ENCODE measurements around the gene GPR132.
"Not testable (repeated sequence)": the region's sequence is repeated elsewhere in the genome, so short reads cannot be mapped to it uniquely, and the experiment has no call there.

Gene GPR132

DNA sequence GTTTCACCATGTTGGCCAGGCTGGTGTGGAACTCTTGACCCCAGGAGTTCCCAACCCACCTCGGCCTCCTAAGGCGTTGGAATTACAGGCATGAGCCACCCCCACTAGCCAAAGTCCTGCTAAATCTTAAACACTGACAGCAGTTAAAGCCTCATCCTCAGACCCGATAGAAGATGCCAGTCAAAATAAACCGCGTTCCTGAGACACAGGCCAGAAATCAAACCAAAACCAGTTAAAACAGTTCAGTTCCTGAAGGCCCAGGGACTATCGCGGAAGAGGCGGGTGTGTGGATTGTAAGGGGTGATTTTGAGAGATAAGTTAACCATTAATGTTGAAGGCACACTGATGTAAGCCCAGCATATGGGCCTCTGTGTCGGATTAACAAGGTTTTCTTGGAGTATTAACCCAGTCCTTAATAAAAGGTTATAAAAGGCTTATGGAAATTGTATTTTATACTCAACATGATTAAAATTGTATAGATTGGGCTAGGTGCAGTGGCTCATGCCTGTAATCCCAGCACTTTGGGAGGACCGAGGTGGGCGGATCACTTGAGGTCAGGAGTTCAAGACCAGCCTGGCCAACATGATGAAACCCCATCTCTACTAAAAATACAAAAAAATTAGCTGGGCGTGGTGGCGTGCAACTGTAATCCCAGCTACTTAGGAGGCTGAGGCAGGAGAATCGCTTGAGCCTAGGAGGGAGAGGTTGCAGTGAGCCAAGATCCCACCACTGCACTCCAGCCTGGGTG is 25.6 kb downstream of the GPR132 start:
- DNase-seq (ENCODE audit: low read depth) = no peak
- TF ChIP-seq, protein P1, sequence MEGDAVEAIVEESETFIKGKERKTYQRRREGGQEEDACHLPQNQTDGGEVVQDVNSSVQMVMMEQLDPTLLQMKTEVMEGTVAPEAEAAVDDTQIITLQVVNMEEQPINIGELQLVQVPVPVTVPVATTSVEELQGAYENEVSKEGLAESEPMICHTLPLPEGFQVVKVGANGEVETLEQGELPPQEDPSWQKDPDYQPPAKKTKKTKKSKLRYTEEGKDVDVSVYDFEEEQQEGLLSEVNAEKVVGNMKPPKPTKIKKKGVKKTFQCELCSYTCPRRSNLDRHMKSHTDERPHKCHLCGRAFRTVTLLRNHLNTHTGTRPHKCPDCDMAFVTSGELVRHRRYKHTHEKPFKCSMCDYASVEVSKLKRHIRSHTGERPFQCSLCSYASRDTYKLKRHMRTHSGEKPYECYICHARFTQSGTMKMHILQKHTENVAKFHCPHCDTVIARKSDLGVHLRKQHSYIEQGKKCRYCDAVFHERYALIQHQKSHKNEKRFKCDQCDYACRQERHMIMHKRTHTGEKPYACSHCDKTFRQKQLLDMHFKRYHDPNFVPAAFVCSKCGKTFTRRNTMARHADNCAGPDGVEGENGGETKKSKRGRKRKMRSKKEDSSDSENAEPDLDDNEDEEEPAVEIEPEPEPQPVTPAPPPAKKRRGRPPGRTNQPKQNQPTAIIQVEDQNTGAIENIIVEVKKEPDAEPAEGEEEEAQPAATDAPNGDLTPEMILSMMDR (IDR thresholded peaks at IDR 0.05; ENCODE audit: insufficient read depth, low read depth, low read length, missing control alignments) = no peak
- no peak overlapping the region for H3K4me3 ChIP-seq (ENCODE audit: low read length)

DNA sequence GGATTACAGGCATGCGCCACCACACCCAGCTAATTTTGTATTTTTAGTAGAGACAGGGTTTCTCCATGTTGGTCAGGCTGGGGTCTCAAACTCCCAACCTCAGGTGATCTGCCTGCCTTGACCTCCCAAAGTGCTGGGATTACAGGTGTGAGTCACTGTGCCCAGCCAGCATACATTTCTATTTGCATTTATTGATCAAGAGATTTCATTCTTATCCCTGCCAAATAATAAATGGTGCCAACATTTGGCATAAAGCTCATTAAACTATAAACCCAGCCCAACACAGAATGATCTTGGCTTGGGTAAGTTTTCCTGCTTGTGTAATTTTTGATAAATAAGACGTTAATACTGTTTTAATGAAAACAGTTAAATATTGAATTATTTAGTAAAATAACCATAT is 29.6 kb downstream of the GPR132 start:
- not testable (repeated sequence) for DNase-seq (ENCODE audit: low read depth); H3K4me3 ChIP-seq (ENCODE audit: low read length)

DNA sequence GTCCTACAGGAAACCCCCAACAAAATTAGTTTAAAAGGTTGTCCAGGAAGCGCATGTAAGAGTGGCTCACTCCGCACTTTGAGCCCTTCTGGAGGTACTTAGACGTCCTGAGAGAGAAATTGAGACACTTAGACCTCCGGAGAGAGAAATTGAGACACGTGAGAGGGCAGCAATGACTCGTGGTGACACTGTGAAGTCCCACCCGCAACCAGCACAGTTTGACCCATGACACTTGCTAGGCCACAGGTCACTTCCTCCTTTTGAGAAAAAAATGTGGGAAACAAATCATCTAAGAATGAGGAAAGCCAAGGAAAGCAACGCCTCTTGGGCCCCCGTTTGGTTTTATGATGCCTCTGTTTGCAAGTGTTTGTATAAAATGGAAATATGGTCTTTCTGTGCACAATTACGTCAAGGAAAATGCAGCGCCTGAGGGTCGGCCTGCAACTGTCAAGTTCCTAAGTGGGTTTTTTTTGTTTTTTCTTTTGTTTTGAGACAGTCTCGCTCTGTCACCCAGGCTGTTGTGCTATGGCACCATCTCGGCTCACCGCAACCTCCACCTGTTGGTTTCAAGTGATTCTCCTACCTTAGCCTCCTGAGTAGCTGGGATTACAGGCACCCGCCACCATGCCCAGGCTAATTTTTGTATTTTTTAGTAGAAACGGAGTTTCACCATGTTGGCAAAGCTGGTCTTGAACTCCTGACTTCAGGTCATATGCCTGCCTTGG is 30.8 kb downstream of the GPR132 start:
- no peak overlapping the region for H3K4me3 ChIP-seq (ENCODE audit: low read length)
- no peak for DNase-seq (ENCODE audit: low read depth)
- TF ChIP-seq, protein P1 (IDR thresholded peaks at IDR 0.05; ENCODE audit: insufficient read depth, low read depth, low read length, missing control alignments) = no peak

DNA sequence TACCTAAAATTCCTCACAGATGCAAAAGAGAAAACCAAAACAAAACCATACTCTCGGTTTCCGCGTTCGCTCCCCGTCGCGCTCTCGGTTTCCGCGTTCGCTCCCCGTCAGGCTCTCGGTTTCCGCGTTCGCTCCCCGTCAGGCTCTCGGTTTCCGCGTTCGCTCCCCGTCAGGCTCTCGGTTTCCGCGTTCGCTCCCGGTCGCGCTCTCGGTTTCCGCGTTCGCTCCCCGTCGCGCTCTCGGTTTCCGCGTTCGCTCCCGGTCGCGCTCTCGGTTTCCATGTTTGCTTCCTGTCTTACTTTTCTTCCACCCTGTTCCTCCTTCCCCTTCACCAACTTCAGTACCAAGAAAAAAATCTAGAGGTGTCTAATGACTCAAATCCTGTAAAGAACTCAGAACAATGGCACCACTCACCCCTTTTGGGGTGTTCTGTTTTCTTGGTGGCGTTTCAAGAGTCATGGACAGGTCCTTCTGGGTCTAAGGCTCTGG is 31.8 kb downstream of the GPR132 start:
- not testable (repeated sequence) for DNase-seq (ENCODE audit: low read depth)
- H3K4me3 ChIP-seq (ENCODE audit: low read length) = peak overlapping the region; percentile 47

DNA sequence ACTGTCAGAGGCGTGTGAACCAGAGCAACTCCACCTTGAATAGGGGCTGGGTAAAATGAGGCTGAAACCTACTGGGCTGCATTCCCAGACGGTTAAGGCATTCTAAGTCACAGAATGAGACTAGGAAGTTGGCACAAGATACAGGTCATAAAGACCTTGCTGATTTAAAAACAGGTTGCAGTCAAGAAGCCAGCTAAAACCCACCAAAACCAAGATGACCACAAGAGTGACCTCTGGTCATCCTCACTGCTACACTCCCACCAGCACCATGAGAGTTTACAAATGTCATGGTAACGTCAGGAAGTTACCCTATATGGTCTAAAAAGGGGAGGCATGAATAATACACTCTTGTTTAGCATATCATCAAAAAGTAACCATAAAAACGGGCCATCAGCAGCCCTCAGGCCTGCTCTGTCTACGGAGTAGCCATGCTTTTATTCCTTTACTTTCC is 32.8 kb downstream of the GPR132 start:
- peak; percentile 73 for DNase-seq (ENCODE audit: low read depth)
- peak overlapping the region; percentile 47 for H3K4me3 ChIP-seq (ENCODE audit: low read length)

DNA sequence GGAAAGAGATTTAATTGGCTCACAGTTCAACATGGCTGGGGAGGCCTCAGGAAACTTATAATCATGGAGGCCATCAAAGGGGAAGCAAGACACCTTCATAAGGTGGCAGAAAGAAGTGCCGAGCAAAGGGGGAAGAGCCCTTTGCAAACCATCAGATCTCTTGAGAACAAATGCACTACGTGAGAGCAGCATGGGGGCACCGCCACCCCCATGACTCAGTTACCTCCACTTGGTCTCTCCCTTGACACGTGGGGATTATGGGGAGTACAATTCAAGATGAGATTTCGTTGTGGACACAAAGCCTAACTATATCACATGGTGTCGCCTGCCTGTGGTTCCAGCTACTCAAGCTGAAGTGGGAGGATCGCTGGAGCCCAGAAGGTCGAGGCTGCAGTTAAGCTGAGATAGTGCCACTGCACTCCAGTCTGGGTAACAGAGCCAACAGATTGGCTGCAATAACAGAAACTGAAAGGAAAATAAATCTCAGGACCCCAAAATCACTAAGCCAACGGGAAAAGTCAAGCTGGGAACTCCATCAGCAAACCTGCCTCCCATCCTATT is 34.3 kb downstream of the GPR132 start:
- TF ChIP-seq, protein P1 (IDR thresholded peaks at IDR 0.05; ENCODE audit: insufficient read depth, low read depth, low read length, missing control alignments) = no peak
- no peak overlapping the region for H3K4me3 ChIP-seq (ENCODE audit: low read length)
- no peak for DNase-seq (ENCODE audit: low read depth)

DNA sequence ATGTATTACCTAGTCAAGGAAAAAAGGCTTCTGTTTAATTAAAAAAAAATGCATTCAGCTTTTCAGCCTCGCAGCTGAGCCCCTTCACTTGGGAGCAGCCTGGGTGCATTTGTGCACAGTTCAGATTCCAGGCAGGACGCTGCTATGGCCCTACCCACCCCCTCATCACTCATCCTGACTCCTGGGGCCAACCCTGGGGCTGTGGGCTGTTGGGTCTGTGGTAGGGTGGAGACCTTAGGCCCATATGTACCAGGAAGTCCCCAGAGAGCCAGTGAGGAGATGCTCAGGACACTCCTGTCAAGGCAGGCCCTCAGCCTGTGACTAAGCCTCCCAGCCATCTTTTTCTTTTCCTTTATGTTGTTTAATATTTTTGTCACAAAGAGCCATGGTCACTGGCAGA is 35.0 kb downstream of the GPR132 start:
- no peak overlapping the region for H3K4me3 ChIP-seq (ENCODE audit: low read length)
- TF ChIP-seq, protein P1 (IDR thresholded peaks at IDR 0.05; ENCODE audit: insufficient read depth, low read depth, low read length, missing control alignments) = no peak
- DNase-seq (ENCODE audit: low read depth) = peak; percentile 59

DNA sequence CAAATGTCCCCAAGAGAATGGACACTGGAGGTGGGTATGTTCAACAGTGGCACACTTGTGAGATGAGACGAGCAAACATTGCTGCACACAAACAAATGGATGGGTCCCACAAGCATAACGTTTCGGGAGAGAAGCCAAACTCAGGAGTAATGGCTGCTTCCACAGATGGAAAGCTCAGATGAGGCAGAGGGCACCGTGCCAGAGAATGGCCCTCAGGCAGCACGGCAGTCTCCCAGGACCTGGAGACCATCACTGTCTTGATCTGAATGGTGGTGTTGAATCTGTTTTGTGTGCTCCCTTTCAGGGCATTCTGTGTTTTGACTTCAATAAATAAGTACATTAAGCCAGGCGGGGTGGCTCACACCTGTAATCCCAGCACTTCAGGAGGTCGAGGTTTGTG is 35.8 kb downstream of the GPR132 start:
- TF ChIP-seq, protein P1 (IDR thresholded peaks at IDR 0.05; ENCODE audit: insufficient read depth, low read depth, low read length, missing control alignments) = no peak
- no peak overlapping the region for H3K4me3 ChIP-seq (ENCODE audit: low read length)

More for the DNA sequence above, 35.8 kb downstream of the GPR132 start:
- no peak for DNase-seq (ENCODE audit: low read depth)

Measured in epithelial cell of esophagus (primary cell).